HG03064 (cell line): ENCODE data around the gene TRAPPC4.
A peak's percentile ranks its signal among the peaks of the same experiment; 100 is the strongest.
"Not testable (repeated sequence)": the region's sequence is repeated elsewhere in the genome, so short reads cannot be mapped to it uniquely, and the experiment has no call there.

Experiments
- ATAC-seq: cut with Tn5 transposase; IDR thresholded peaks from one replicate; pipeline ENCODE4 v1.9.1; 2021; ENCODE audit warnings: low read depth; ENCODE audit not compliant: unreplicated experiment

Gene TRAPPC4

GRCh38 chr11:119018074-119018938 is at the start of gene TRAPPC4, which contains the start of gene RPS25:
TSS of gene TRAPPC4 (plus strand) at chr11:119018766. CDS start at chr11:119018796, 30 bp downstream.
TSS of gene RPS25 (minus strand) at chr11:119018343. CDS start at chr11:119018284, 59 bp downstream.
- peak; percentile 81 for ATAC-seq

DNA sequence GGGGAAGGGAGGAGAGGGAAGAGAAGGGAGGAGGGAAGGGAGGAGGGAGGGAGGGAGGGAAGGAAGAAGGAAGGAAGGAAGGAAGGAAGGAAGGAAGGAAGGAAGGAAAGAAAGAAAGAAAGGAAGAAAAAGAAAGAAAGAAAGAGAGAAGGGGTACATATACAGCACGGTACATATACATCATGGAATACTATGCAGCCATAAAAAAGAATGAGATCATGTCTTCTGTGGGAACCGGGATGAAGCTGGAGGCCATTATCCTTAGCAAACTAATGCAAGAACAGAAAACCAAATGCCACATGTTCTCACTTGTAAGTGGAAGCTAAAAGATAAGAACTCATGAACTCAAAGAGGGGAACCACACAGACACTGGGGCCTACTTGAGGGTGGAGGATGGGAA is 49.1 kb upstream of the TRAPPC4 start:
- not testable (repeated sequence) for ATAC-seq

DNA sequence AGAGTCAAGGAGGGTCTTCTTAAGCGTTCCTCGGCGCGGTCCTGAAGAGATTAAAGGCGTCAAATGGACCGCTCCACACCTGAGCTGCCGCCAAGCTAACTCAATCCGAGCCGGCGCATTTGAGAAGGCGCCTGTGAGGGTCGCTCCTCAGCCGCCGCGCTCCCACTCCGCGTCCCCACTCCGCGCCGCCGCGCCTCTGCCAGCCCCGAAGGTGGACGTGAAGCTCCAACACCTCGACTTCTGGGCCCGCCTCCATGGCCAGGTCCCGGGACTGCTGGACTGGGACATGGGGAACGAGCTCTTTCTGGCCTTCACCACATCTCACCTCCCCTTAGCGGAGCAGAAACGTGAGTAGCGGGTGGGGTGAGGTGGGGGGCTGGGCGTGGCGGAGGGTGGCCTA is 46.9 kb upstream of the TRAPPC4 start, which contains the start of gene FOXR1:
Gene FOXR1 (plus strand): TSS at position 116 of the 400 bp plus-strand sequence. CDS start 171 bp downstream, at position 287.
- ATAC-seq: no peak

DNA sequence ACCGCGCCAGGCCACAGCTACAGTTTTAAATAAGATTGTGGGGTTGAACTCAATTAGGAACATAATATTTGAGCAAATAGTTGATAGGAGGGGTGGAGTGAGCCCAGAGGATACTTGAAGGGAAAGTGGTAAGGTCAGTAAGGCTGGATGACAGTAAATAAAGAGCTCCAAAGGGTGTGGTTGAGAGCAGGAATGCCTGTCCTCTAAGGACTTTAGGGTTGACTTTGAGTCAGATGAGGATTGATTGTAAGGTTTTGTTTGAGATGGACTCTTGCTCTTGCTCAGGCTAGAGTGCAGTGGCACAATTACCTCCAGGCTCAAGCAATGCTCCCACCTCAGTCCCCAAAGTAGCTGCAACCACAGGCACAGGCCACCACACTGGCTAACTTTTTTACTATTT is 44.6 kb upstream of the TRAPPC4 start:
- no peak for ATAC-seq

- ATAC-seq: no peak
Observed at GRCh38 chr11:118975771-118976709, 42.5 kb upstream of the TRAPPC4 start.

GRCh38 chr11:118979434-118979833 is 39.1 kb upstream of the TRAPPC4 start:
- ATAC-seq: no peak

GRCh38 chr11:118980191-118980881 is 38.2 kb upstream of the TRAPPC4 start:
- no peak for ATAC-seq

GRCh38 chr11:118984337-118984736 is 34.2 kb upstream of the TRAPPC4 start:
- ATAC-seq: not testable (repeated sequence)

- ATAC-seq: no peak
Observed at GRCh38 chr11:118984825-118985224, 33.7 kb upstream of the TRAPPC4 start.

DNA sequence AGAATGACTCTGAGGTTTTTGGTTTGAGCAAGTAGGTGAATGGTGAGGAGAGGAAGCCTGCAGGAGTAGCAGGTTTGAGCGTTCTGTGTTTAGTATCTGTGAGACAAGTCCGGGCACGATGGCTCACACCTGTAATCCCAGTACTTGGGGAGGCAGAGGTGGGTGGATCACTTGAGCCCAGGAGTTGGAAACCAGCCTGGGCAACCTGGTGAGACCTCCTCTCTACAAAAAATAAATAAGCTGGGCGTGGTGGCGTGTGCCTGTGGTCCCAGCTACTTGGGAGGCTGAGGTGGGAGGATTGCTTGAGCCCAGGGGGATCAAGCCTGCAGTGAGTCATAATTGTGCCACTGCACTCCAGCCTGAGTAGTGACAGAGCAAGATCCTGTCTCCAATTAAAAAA is 30.3 kb upstream of the TRAPPC4 start:
- ATAC-seq: no peak

GRCh38 chr11:118991486-118992038 is 27.0 kb upstream of the TRAPPC4 start:
- ATAC-seq: not testable (repeated sequence)

- peak; percentile 17 for ATAC-seq
Observed at GRCh38 chr11:118996926-118997626, 21.5 kb upstream of the TRAPPC4 start.

GRCh38 chr11:118997627-118998387 is 20.8 kb upstream of the TRAPPC4 start, which contains the start of gene CENATAC:
TSS of gene CENATAC (plus strand) at chr11:118998138. CDS start at chr11:118998198, 60 bp downstream.
- peak; percentile 78 for ATAC-seq

DNA sequence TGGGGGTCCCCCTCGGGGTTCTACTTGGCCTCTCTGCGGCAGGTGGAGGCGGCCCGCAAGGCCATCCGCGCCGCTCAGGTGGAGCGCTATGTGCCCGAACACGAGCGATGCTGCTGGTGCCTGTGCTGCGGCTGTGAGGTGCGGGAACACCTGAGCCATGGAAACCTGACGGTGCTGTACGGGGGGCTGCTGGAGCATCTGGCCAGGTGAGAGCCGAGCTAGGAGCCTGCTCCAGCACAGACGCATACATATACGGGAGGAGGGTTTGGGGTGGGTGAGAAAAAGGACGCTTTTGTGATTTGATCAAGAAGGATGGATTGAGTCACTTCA is 20.2 kb upstream of the TRAPPC4 start:
- no peak for ATAC-seq

DNA sequence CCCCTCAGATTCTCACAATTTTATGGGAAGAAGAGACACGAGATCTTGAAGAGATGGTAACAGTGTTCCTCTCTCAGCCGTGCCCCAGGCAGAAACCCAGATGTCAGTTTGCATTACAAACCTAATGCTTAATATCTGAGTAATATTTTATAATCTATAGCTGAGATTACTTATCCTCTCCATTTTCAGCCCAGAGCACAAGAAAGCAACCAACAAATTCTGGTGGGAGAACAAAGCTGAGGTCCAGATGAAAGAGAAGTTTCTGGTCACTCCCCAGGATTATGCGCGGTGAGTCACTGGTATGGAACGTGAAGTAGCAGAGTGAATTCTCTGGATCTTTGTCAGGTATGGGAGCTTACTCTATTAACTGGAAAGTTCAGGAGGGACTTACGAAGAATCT is 19.7 kb upstream of the TRAPPC4 start:
- no peak for ATAC-seq

DNA sequence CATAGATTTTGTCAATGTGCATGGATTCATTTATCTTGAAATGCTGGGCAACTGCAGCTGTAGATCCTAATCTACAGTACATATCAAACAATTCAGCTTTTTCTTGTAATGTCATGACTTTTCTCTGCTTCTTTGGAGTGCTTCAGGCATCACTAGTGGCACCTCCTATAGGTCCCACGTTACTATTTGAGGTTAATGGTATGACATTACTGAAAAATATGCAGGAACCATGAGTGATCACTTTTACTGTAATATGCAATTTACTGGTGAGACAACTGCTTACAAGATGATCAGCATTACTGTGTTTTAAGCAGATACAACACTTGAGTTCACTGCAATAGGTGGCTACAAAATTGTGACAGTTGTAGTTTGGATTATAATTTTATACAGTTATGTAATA is 17.7 kb upstream of the TRAPPC4 start:
- ATAC-seq: no peak

- ATAC-seq: no peak
Observed at GRCh38 chr11:119006656-119007055, 11.9 kb upstream of the TRAPPC4 start.

DNA sequence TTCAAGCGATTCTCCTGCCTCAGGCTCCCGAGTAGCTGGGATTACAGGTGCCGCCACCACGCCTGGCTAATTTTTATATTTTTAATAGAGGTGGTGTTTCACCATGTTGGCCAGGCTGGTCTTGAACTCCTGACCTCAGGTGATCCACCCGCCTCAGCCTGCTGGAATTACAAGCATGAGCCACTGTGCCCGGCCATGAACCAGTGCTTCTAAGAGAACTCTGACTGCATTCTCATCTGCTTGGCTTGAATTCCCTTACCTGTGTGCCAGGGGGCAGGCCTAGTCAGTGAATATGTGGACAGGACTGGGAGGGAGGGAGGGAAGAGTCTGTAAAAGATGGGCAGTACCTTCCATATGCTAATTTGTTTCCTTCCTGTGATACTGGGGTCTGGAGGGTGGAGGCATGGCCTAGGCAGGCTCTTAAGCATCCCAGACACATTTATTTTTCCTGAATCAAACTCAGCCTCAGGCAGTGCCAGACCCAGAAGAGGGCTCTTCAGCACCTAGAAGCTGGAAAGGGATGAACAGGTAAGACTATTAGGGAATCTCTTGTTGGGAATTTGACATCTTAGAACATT is 7.0 kb upstream of the TRAPPC4 start:
- ATAC-seq: no peak
